GM12878 (cell line): ENCODE results near the gene CYB561A3. TPM values are rescaled to one million over a fixed set of nuclear protein-coding genes. Genes with fewer than 3 reads are reported as not detected.

Source experiments
- ATAC-seq: fragments of 200-7000 bp; cut with Tn5 transposase; 3 replicates; pipeline ENCODE4 v1.9.1; 2020; ENCODE audit warnings: mild to moderate bottlenecking, moderate library complexity
- BruUV-seq: library from RNA; stranded (reverse); fragments of 400-500 nt; replicated peaks from 2 replicates; lab custom pipeline; 2021; lab: Mats Ljungman, UMichigan
- CTCF ChIA-PET: fragments of 300-600 bp; sonication (Branson Sonifier 250); formaldehyde crosslinking; extraction: SDS; loops from one replicate; lab custom pipeline; 2021; ENCODE audit warnings: inconsistent platforms; lab: Yijun Ruan, JAX
- POLR2A ChIA-PET: fragments of 350-600 bp; formaldehyde crosslinking; extraction: SDS; loops from one replicate; lab custom pipeline; 2021; ENCODE audit warnings: inconsistent platforms; lab: Charles Lee
- RAD21 ChIA-PET: fragments of 300-600 bp; sonication (Branson Sonifier 250); formaldehyde crosslinking; loops from one replicate; lab custom pipeline; 2023; ENCODE audit warnings: antibody characterized with exemption; ENCODE audit not compliant: unreplicated experiment; lab: Charles Lee
- SMC1A ChIA-PET: fragments of 300-600 bp; sonication (Branson Sonifier 250); formaldehyde crosslinking; loops from one replicate; lab custom pipeline; 2023; ENCODE audit not compliant: unreplicated experiment, uncharacterized antibody; lab: Charles Lee
- DNase-seq: peaks from one replicate; pipeline ENCODE4 v3.0.0-alpha.2; 2011; ENCODE audit warnings: low read depth, low spot score
- FAIRE-seq: peaks from 3 replicates; lab custom pipeline; 2011; peaks lifted over from hg19 to GRCh38; lab: Jason Lieb, UNC
- H2AFZ ChIP-seq: 2 replicates; pipeline ENCODE4 v1.6.0; 2011; ENCODE audit warnings: low read depth, low read length, control low read depth; ENCODE audit not compliant: control insufficient read depth
- H3K27ac ChIP-seq: 2 replicates; pipeline ENCODE4 v1.5.1; 2011; ENCODE audit warnings: control low read depth; ENCODE audit not compliant: control insufficient read depth, insufficient read depth
- H3K27me3 ChIP-seq, 2 experiments: replicated peaks in 1 of 2; 2 replicates each; pipeline versions ENCODE4 v1.6.0 to v1.6.1; 2011; ENCODE audit warnings: low read length in 1 of 2; ENCODE audit not compliant: control insufficient read depth in 2 of 2, insufficient read depth in 2 of 2
- H3K36me3 ChIP-seq, 2 experiments: 2 replicates each; pipeline ENCODE4 v1.5.1; 2011; ENCODE audit warnings: low read length in 1 of 2; ENCODE audit not compliant: control insufficient read depth in 2 of 2, insufficient read depth in 2 of 2
- H3K4me1 ChIP-seq: 2 replicates; pipeline ENCODE4 v1.6.1; 2011; ENCODE audit warnings: mild to moderate bottlenecking, low read length, moderate library complexity, mixed read lengths; ENCODE audit not compliant: control insufficient read depth, insufficient read depth
- H3K4me2 ChIP-seq: 2 replicates; pipeline ENCODE4 v1.6.0; 2011; ENCODE audit warnings: control low read depth; ENCODE audit not compliant: control insufficient read depth, insufficient read depth
- H3K4me3 ChIP-seq: fragments of 200-600 bp; sonication (generic); 2 replicates; pipeline ENCODE4 v1.5.1; 2016
- H3K79me2 ChIP-seq: 2 replicates; pipeline ENCODE4 v1.6.0; 2011; ENCODE audit warnings: low read length; ENCODE audit not compliant: control insufficient read depth, insufficient read depth
- H3K9ac ChIP-seq: 2 replicates; pipeline ENCODE4 v1.8.0; 2011; ENCODE audit warnings: low read length, control low read depth, mixed read lengths; ENCODE audit not compliant: control insufficient read depth, insufficient read depth
- H3K9me3 ChIP-seq: replicated peaks from 3 replicates; pipeline ENCODE4 v1.5.1; 2011; ENCODE audit warnings: mild to moderate bottlenecking, low read length; ENCODE audit not compliant: control insufficient read depth, insufficient read depth
- H4K20me1 ChIP-seq: 2 replicates; pipeline ENCODE4 v1.6.0; 2011; ENCODE audit not compliant: control insufficient read depth, insufficient read depth
- DPF2 ChIP-seq: fragments of 450-650 bp; IDR thresholded peaks from 2 replicates; pipeline ENCODE4 v1.6.1; 2017; ENCODE audit warnings: mild to moderate bottlenecking
- ETV6 ChIP-seq, 2 experiments: fragments of 450-650 bp in 1 of 2; IDR thresholded peaks in 1 of 2; conservative IDR thresholded peaks in 1 of 2; 2 replicates each; pipeline ENCODE4 v1.6.1; 2014; ENCODE audit warnings: antibody characterized with exemption in 1 of 2, borderline replicate concordance in 1 of 2, low read depth in 1 of 2, mild to moderate bottlenecking in 1 of 2, moderate library complexity in 1 of 2
- EZH2 ChIP-seq: IDR thresholded peaks from 2 replicates; pipeline ENCODE4 v1.6.1; 2012; ENCODE audit warnings: low read depth, mild to moderate bottlenecking, control low read depth, inconsistent platforms, low read length, borderline replicate concordance; ENCODE audit not compliant: control insufficient read depth
- FOXM1 ChIP-seq: IDR thresholded peaks from 2 replicates; pipeline ENCODE4 v1.6.1; 2012; ENCODE audit warnings: low read depth, mild to moderate bottlenecking, inconsistent platforms, low read length, moderate library complexity
- HDAC6 ChIP-seq: fragments of 200-600 bp; sonication (generic); IDR thresholded peaks from one replicate; pipeline ENCODE4 v1.8.0; 2017; ENCODE audit warnings: antibody characterized with exemption; ENCODE audit not compliant: unreplicated experiment
- SIN3A ChIP-seq: IDR thresholded peaks from 2 replicates; pipeline ENCODE4 v1.6.1; 2012; ENCODE audit warnings: low read depth, low read length, improper control_type of control experiment
- STAT3 ChIP-seq: IDR thresholded peaks from 2 replicates; pipeline ENCODE4 v1.6.1; 2011; ENCODE audit warnings: low read depth, low read length, improper control_type of control experiment
- TBL1XR1 ChIP-seq: IDR thresholded peaks from 2 replicates; pipeline ENCODE4 v1.6.1; 2012; ENCODE audit warnings: low read depth, low read length, improper control_type of control experiment
- ZZZ3 ChIP-seq: IDR thresholded peaks from 2 replicates; pipeline ENCODE4 v1.6.1; 2011; ENCODE audit warnings: low read depth; ENCODE audit not compliant: control insufficient read depth, insufficient read length
- WGBS: methylation state at CpG from one replicate; pipeline ENCODE4 v1.1.6; 2016; ENCODE audit warnings: low lambda C conversion rate; ENCODE audit not compliant: insufficient replicate concordance, insufficient coverage; ENCODE audit errors: missing lambda C conversion rate; 5-methylcytosine and 5-hydroxymethylcytosine counted together
- in situ Hi-C: fragments of 300-500 bp; cut with MboI; formaldehyde crosslinking; loops from 9 replicates; pipeline ENCODE4 v1.14.3; 2018; ENCODE audit warnings: mixed read lengths
- intact Hi-C: fragments of 100-400 bp; cut with micrococcal nuclease; formaldehyde crosslinking; loops from one replicate; pipeline ENCODE4 v1.14.2; 2022; ENCODE audit not compliant: unreplicated experiment
- polyA plus RNA-seq, 11 experiments: library from polyadenylated mRNA; depleted of rRNA in 4 of 11; unstranded in 6 of 11; stranded (reverse) in 5 of 11; fragments of >200 nt; fragmentation: Nextera tagmentation in 4 of 11; fragmentation: Illumina TruSeq in 1 of 11; extraction: Ambion mirVana in 4 of 11; extraction: Trizol in 1 of 11; gene quantifications; 1 replicate in 1 of 11; 2 replicates in 10 of 11; pipeline versions ENCODE4 v1.2.1 to v1.2.3, GENCODE V29; 2011 to 2016; ENCODE audit warnings: inconsistent platforms in 2 of 11, missing spikeins in 2 of 11, low read depth in 1 of 11
- total RNA-seq, 4 experiments: library from RNA; depleted of rRNA in 3 of 4; stranded (reverse); fragments of >200 nt in 3 of 4; fragmentation: Illumina TruSeq in 1 of 4; extraction: Trizol in 1 of 4; gene quantifications; 2 replicates each; pipeline versions ENCODE4 v1.2.1 to v1.2.3, GENCODE V29; 2013 to 2021
- TF ChIP-seq, protein P1 (sequence below): fragments of 450-650 bp; formaldehyde crosslinking; IDR thresholded peaks from 2 replicates; pipeline ENCODE4 v1.5.0; 2022; ENCODE audit warnings: mild to moderate bottlenecking, missing genetic modification characterization
- TF ChIP-seq, protein P2 (sequence below): fragments of 150-350 bp; IDR thresholded peaks from 2 replicates; pipeline ENCODE4 v1.6.1; 2016; ENCODE audit warnings: low read depth, low read length
- TF ChIP-seq, protein P3 (sequence below): fragments of 450-650 bp; formaldehyde crosslinking; IDR thresholded peaks from 2 replicates; pipeline ENCODE4 v1.4.0; 2022; ENCODE audit warnings: mild to moderate bottlenecking, moderate library complexity
- TF ChIP-seq, protein P4 (sequence below): IDR thresholded peaks from 2 replicates; pipeline ENCODE4 v1.6.1; 2011; ENCODE audit warnings: borderline replicate concordance, low read depth, mild to moderate bottlenecking, moderate library complexity, mixed read lengths, low read length; ENCODE audit not compliant: insufficient read depth; ENCODE audit errors: extremely low read length

CYB561A3 gene
- total and polyA plus RNA-seq, 10 of the 15 experiments (the other 5 are each of a cell fraction or from before 2014, with no cell fraction given), result 40.1 to 169 (median 74.4) TPM

DNA sequence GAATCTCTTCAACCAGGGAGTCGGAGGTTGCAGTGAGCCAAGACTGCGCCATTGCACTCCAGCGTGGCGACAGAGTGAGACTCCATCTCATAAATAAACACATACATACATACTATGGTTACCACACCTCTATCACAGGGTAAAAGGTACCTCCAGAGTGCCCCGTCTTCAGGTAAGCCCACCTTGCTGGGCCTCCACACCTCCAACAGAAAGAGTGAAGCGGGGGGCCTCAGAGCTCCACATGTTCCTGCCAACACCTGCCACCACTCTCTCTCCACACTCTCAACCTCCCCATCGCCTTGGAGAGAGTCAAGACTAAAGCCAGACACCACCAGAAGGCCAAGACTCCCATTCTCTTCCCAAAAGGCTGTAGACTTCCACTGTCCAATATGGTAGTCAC, 56.3 kb downstream of the CYB561A3 start:
- DNase-seq (no peak), FAIRE-seq (no peak), ATAC-seq (no peak)
- in situ Hi-C loops (no loop called here), intact Hi-C loops (no loop called here)
- Histone ChIP-seq H3K36me3 (peaks cover 40 to 52% of the 10 kb centered on the region in 2 experiments), H3K27me3 (no peaks in the 10 kb centered on the region), H3K9ac (no peak overlapping the region), H3K4me1 (no peaks in the 10 kb centered on the region), H3K27ac (no peak overlapping the region), H4K20me1 (no peaks in the 10 kb centered on the region), H3K79me2 (no peaks in the 10 kb centered on the region), H3K4me2 (no peak overlapping the region), H3K9me3 (no peaks in the 10 kb centered on the region), H2AFZ (no peak overlapping the region), H3K4me3 (no peak overlapping the region)
- CTCF ChIA-PET, result interaction anchor here (1.3 kb wide), 1 partner anchor 22 kb away, joined by 3 read pairs; no protein-coding TSS in a partner anchor
- RAD21 ChIA-PET, result no interaction called here
- no TSS peak for BruUV-seq
- SMC1A ChIA-PET, result no interaction called here
- POLR2A ChIA-PET, result interaction anchor here (0.6 kb wide), 1 partner anchor 790 kb away, joined by 3 read pairs; no protein-coding TSS in a partner anchor
- 86% methylated on average over 7 of the region's 7 CpGs for WGBS
- TF ChIP-seq ZZZ3, result no peak
- no peak for TF ChIP-seq FOXM1
- TF ChIP-seq, protein P1, sequence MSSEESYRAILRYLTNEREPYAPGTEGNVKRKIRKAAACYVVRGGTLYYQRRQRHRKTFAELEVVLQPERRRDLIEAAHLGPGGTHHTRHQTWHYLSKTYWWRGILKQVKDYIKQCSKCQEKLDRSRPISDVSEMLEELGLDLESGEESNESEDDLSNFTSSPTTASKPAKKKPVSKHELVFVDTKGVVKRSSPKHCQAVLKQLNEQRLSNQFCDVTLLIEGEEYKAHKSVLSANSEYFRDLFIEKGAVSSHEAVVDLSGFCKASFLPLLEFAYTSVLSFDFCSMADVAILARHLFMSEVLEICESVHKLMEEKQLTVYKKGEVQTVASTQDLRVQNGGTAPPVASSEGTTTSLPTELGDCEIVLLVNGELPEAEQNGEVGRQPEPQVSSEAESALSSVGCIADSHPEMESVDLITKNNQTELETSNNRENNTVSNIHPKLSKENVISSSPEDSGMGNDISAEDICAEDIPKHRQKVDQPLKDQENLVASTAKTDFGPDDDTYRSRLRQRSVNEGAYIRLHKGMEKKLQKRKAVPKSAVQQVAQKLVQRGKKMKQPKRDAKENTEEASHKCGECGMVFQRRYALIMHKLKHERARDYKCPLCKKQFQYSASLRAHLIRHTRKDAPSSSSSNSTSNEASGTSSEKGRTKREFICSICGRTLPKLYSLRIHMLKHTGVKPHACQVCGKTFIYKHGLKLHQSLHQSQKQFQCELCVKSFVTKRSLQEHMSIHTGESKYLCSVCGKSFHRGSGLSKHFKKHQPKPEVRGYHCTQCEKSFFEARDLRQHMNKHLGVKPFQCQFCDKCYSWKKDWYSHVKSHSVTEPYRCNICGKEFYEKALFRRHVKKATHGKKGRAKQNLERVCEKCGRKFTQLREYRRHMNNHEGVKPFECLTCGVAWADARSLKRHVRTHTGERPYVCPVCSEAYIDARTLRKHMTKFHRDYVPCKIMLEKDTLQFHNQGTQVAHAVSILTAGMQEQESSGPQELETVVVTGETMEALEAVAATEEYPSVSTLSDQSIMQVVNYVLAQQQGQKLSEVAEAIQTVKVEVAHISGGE (CRISPR knock-in tag), result no peak
- no peak for TF ChIP-seq STAT3
- TF ChIP-seq, protein P2, sequence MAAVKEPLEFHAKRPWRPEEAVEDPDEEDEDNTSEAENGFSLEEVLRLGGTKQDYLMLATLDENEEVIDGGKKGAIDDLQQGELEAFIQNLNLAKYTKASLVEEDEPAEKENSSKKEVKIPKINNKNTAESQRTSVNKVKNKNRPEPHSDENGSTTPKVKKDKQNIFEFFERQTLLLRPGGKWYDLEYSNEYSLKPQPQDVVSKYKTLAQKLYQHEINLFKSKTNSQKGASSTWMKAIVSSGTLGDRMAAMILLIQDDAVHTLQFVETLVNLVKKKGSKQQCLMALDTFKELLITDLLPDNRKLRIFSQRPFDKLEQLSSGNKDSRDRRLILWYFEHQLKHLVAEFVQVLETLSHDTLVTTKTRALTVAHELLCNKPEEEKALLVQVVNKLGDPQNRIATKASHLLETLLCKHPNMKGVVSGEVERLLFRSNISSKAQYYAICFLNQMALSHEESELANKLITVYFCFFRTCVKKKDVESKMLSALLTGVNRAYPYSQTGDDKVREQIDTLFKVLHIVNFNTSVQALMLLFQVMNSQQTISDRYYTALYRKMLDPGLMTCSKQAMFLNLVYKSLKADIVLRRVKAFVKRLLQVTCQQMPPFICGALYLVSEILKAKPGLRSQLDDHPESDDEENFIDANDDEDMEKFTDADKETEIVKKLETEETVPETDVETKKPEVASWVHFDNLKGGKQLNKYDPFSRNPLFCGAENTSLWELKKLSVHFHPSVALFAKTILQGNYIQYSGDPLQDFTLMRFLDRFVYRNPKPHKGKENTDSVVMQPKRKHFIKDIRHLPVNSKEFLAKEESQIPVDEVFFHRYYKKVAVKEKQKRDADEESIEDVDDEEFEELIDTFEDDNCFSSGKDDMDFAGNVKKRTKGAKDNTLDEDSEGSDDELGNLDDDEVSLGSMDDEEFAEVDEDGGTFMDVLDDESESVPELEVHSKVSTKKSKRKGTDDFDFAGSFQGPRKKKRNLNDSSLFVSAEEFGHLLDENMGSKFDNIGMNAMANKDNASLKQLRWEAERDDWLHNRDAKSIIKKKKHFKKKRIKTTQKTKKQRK, result no peak
- TF ChIP-seq SIN3A, result no peak
- TF ChIP-seq, protein P3, sequence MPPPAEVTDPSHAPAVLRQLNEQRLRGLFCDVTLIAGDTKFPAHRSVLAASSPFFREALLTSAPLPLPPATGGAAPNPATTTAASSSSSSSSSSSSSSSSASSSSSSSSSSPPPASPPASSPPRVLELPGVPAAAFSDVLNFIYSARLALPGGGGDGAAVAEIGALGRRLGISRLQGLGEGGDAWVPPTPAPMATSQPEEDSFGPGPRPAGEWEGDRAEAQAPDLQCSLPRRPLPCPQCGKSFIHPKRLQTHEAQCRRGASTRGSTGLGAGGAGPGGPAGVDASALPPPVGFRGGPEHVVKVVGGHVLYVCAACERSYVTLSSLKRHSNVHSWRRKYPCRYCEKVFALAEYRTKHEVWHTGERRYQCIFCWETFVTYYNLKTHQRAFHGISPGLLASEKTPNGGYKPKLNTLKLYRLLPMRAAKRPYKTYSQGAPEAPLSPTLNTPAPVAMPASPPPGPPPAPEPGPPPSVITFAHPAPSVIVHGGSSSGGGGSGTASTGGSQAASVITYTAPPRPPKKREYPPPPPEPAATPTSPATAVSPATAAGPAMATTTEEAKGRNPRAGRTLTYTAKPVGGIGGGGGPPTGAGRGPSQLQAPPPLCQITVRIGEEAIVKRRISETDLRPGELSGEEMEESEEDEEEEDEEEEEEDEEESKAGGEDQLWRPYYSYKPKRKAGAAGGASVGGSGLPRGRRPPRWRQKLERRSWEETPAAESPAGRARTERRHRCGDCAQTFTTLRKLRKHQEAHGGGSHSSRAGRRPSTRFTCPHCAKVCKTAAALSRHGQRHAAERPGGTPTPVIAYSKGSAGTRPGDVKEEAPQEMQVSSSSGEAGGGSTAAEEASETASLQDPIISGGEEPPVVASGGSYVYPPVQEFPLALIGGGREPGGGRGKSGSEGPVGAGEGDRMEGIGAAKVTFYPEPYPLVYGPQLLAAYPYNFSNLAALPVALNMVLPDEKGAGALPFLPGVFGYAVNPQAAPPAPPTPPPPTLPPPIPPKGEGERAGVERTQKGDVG (CRISPR knock-in tag), result no peak
- no peak for TF ChIP-seq ETV6 (conservative IDR thresholded peaks at IDR 0.05 in 1 of 2, IDR thresholded peaks at IDR 0.05 in 1 of 2; ENCODE audit: borderline replicate concordance in 1 of 2, low read depth in 1 of 2)
- TF ChIP-seq HDAC6, result no peak
- TF ChIP-seq DPF2, result no peak
- TF ChIP-seq TBL1XR1, result no peak
- TF ChIP-seq EZH2, result no peak
- TF ChIP-seq, protein P4, sequence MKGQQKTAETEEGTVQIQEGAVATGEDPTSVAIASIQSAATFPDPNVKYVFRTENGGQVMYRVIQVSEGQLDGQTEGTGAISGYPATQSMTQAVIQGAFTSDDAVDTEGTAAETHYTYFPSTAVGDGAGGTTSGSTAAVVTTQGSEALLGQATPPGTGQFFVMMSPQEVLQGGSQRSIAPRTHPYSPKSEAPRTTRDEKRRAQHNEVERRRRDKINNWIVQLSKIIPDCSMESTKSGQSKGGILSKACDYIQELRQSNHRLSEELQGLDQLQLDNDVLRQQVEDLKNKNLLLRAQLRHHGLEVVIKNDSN, result no peak
